ENCODE results near the gene PEX6. TPM values are rescaled to one million over a fixed set of nuclear protein-coding genes. Genes with fewer than 3 reads are reported as not detected.
"Not testable (repeated sequence)": the region's sequence is repeated elsewhere in the genome, so short reads cannot be mapped to it uniquely, and the experiment has no call there.

The PEX6 gene
- total RNA-seq, 2 donors from 2014 or later, result 14.1 to 18.7 TPM

DNA sequence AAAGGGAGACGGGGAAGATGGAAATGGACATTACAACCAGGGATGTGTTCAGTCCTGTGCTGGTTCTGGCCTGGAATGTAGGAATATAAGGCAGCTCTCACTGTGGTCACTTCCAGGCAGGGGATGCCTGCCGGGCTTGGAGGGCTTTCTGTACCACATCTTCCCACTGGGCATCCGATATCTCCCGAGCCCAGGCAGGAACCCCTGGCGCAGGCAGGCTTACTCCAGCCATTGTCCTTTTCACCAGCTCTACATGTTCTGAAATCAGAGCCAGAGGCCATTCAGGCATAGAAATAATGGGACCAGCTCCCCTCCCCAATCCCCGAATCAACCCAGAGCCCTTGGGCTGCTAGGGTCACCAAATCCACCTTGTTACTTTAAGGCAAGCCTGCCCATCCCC, 33.4 kb upstream of the PEX6 start:
- Mint-ChIP-seq H3K27me3 (no peaks in the 10 kb centered on the region), H3K9me3 (no peaks in the 10 kb centered on the region), H3K4me1 (ENCODE audit: low read depth in 2 of 2) (peaks cover 43 to 46% of the 10 kb centered on the region in 2 donors), H3K36me3 (no peaks in the 10 kb centered on the region), H3K27ac (peak overlapping the region; percentile 94 to 95), H3K4me3 (peak overlapping the region; percentile 92)
- DNase-seq (ENCODE audit: low spot score) (no peak), ATAC-seq (no peak)

DNA sequence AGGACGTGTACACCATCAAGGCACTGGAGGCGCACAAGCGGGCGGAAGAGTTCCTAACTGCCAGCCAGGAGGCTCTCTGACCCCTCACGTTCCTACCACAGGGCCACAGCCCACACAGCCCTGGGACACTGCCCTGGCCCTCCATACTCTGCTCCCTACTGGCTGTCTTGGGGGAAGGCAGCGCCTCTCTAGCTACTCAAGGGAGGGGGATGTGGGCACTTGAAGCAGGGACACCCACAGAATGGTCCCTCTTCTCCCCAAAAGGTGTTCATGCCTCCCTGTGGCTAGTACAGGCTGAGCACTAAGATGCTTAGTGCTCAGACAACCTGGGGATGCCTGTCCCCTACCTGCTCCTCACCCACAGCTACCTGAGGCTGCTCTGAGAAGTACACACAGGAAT, 32.2 kb upstream of the PEX6 start:
- H3K4me1 Mint-ChIP-seq (ENCODE audit: low read depth in 2 of 2), result peaks cover 42 to 45% of the 10 kb centered on the region in 2 donors
- no peak overlapping the region for H3K4me3 Mint-ChIP-seq
- H3K27me3 Mint-ChIP-seq, result no peaks in the 10 kb centered on the region
- DNase-seq (ENCODE audit: low spot score) (no peak), ATAC-seq (no peak)
- no peaks in the 10 kb centered on the region for H3K36me3 Mint-ChIP-seq
- no peaks in the 10 kb centered on the region for H3K9me3 Mint-ChIP-seq
- peak overlapping the region in 1 of 2 donors; percentile 94 for H3K27ac Mint-ChIP-seq

DNA sequence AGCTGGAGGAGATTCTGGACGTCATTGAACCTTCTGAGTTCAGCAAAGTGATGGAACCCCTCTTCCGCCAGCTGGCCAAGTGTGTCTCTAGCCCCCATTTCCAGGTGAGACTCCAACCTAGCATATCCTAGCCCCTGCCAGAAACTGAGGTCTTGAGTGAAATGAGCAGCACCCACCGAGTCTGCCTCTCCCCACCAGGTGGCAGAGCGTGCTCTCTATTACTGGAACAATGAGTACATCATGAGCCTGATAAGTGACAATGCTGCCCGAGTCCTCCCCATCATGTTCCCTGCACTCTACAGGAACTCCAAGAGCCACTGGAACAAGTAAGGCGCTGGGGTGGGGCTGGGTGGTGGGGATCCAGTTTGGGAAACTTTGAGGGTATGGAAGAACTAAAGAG, 30.1 kb upstream of the PEX6 start:
- Mint-ChIP-seq H3K27me3 (no peaks in the 10 kb centered on the region), H3K36me3 (no peaks in the 10 kb centered on the region), H3K4me3 (no peak overlapping the region), H3K27ac (no peak overlapping the region), H3K4me1 (ENCODE audit: low read depth in 2 of 2) (peaks cover 29 to 35% of the 10 kb centered on the region in 2 donors), H3K9me3 (no peaks in the 10 kb centered on the region)
- ATAC-seq (no peak), DNase-seq (ENCODE audit: low spot score) (no peak)

DNA sequence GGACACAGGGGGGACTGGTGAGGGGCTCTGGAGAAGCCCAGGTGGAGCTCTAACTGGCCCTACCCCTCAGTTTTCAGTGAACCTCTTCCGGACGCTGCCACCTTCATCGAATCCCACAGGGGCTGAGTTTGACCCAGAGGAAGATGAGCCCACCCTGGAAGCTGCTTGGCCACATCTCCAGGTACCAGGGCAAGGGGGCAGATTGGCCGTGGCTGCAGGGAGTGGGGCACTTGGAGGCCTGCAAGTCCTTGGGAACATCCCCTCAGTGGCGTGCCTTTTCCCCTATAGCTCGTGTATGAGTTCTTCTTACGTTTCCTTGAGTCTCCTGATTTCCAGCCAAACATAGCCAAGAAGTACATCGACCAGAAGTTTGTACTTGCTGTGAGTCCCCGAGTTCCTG, 28.1 kb upstream of the PEX6 start:
- Mint-ChIP-seq H3K4me1 (ENCODE audit: low read depth in 2 of 2) (peaks cover 9 to 16% of the 10 kb centered on the region in 2 donors), H3K4me3 (no peak overlapping the region), H3K27me3 (no peaks in the 10 kb centered on the region), H3K9me3 (no peaks in the 10 kb centered on the region), H3K27ac (no peak overlapping the region), H3K36me3 (no peaks in the 10 kb centered on the region)
- DNase-seq (ENCODE audit: low spot score) (no peak), ATAC-seq (no peak)

DNA sequence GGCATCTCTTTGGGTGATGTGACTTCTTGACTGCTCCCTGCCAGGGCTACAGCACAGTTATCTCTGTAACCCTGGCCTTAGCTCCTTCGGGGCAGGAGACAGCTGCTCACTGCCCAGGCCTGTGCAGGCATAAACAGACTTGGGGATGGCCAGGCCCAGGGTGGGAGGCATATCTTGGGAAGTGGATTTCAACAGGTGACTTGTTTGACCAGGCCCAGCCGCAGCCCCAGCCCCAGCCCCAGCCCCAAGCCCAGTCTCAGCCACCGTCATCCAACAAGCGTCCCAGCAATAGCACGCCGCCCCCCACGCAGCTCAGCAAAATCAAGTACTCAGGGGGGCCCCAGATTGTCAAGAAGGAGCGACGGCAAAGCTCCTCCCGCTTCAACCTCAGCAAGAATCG, 27.3 kb upstream of the PEX6 start:
- no peak overlapping the region for H3K4me3 Mint-ChIP-seq
- ATAC-seq, result no peak
- H3K36me3 Mint-ChIP-seq, result no peaks in the 10 kb centered on the region
- H3K9me3 Mint-ChIP-seq, result no peaks in the 10 kb centered on the region
- no peak overlapping the region for H3K27ac Mint-ChIP-seq
- no peaks in the 10 kb centered on the region for H3K27me3 Mint-ChIP-seq
- peaks cover 0 to 9% of the 10 kb centered on the region in 2 donors for H3K4me1 Mint-ChIP-seq (ENCODE audit: low read depth in 2 of 2)
- no peak for DNase-seq (ENCODE audit: low spot score)

DNA sequence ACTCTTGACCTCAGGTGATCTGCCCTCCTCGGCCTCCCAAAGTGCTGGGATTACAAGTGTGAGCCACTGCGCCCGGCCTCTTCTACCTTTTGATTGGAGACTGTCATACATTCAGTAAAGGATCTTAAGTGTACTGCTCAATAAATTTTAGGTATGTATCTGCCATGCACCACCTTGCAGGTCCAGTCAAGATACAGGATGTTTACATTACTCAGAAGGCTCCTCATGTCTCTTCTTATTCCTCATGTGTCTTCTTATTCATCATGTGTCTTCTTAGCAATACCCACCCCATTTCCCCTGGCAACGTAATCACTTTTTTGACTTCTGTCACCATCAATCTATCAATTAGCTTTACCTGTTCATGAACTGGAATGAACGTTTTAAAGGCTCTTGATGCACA, 26.9 kb upstream of the PEX6 start:
- no peak overlapping the region for H3K4me3 Mint-ChIP-seq
- no peak for ATAC-seq

DNA sequence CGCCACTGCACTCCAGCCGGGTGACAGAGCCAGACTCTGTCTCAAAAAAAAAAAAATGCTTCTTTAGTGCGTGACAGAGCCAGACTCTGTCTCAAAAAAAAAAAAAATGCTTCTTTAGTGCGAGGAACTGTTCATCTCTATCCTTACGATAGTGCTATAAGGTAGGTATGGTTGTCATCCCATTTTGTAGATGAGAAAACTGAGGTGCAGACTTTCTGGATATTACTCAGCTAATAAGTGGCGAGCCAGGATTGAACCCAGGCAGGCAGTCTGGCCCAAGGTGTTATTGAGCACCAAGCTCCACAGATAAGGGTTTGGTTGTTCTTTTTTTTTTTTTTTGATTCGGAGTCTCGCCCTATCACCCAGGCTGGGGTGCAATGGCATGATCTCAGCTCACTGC, 22.9 kb upstream of the PEX6 start:
- no peak for DNase-seq (ENCODE audit: low spot score)
- no peak overlapping the region for H3K4me3 Mint-ChIP-seq
- no peak for ATAC-seq
- H3K4me1 Mint-ChIP-seq (ENCODE audit: low read depth in 2 of 2), result peaks cover 0 to 9% of the 10 kb centered on the region in 2 donors
- no peaks in the 10 kb centered on the region for H3K36me3 Mint-ChIP-seq
- no peaks in the 10 kb centered on the region for H3K27me3 Mint-ChIP-seq
- H3K27ac Mint-ChIP-seq, result no peak overlapping the region
- H3K9me3 Mint-ChIP-seq, result no peaks in the 10 kb centered on the region

More for the DNA sequence above, 26.9 kb upstream of the PEX6 start:
- no peaks in the 10 kb centered on the region for H3K9me3 Mint-ChIP-seq
- no peaks in the 10 kb centered on the region for H3K27me3 Mint-ChIP-seq
- H3K36me3 Mint-ChIP-seq, result no peaks in the 10 kb centered on the region
- peaks cover 0 to 10% of the 10 kb centered on the region in 2 donors for H3K4me1 Mint-ChIP-seq (ENCODE audit: low read depth in 2 of 2)
- DNase-seq (ENCODE audit: low spot score), result no peak
- no peak overlapping the region for H3K27ac Mint-ChIP-seq

DNA sequence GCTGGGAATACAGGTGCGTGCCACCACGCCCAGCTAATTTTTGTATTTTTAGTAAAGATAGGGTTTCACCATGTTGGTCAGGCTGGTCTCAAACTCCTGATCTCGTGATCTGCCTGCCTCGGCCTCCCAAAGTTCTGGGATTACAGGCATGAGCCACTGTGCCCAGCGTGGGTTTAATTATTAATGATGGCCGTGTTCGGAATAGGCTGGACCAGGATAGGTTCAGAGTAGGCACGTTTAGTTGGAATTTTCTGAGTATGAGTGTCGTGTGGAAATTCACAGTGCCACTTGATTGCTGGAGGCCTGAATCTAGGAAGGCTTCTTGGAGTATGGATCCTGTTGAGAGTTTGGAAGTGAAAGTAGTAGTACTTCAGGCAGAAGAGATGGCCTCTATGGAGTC, 19.2 kb upstream of the PEX6 start:
- not testable (repeated sequence) for H3K36me3 Mint-ChIP-seq; H3K27me3 Mint-ChIP-seq; H3K4me3 Mint-ChIP-seq; H3K27ac Mint-ChIP-seq; ATAC-seq; DNase-seq (ENCODE audit: low spot score); H3K9me3 Mint-ChIP-seq; H3K4me1 Mint-ChIP-seq (ENCODE audit: low read depth in 2 of 2)

DNA sequence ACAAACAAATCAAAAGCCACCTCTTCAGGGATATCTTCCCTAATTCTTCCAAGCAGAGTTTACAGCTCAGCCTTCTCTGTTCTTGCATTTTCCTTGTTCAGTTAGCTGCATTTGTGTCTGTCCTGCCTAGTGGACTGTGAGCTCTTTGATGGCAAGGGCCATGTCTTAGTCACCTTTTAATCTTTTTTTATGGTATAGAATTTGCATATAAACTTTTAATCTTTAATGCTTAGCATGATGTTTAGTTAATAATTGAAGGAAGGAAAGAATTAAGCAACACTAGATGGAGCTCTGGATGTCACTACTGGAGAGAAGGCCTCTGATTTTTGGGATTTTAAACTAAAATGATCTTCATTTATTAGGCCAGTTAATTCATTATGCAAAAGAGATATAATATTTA, 17.5 kb upstream of the PEX6 start:
- no peak overlapping the region for H3K4me3 Mint-ChIP-seq
- H3K27me3 Mint-ChIP-seq, result no peaks in the 10 kb centered on the region
- peaks cover 4% of the 10 kb centered on the region for H3K36me3 Mint-ChIP-seq
- no peak for DNase-seq (ENCODE audit: low spot score)
- peaks cover 0 to 6% of the 10 kb centered on the region in 2 donors for H3K4me1 Mint-ChIP-seq (ENCODE audit: low read depth in 2 of 2)
- H3K27ac Mint-ChIP-seq, result no peak overlapping the region
- no peaks in the 10 kb centered on the region for H3K9me3 Mint-ChIP-seq
- no peak for ATAC-seq

DNA sequence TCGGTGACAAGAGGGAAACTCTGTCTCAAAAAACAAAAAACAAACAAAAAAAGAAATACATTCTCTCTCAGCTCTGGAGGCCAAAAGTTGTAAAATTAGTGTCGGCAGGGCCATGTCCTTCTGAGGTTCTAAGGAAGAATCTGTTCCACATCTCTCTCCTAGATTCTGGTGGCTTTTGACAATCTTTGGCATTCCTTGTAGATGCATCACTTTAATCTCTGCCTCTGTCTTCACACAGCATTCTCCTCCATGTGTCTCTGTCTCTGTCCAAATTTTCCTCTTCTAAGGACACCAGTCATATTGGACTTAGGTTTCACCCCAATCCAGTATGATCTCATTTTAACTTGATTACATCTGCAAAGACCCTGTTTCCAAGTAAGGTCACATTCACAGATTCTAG, 14.5 kb upstream of the PEX6 start:
- no peaks in the 10 kb centered on the region for H3K9me3 Mint-ChIP-seq
- peaks cover 4% of the 10 kb centered on the region for H3K36me3 Mint-ChIP-seq
- no peak overlapping the region for H3K27ac Mint-ChIP-seq
- peaks cover 2 to 9% of the 10 kb centered on the region in 2 donors for H3K4me1 Mint-ChIP-seq (ENCODE audit: low read depth in 2 of 2)
- no peak for ATAC-seq
- DNase-seq (ENCODE audit: low spot score), result no peak
- no peak overlapping the region for H3K4me3 Mint-ChIP-seq
- no peaks in the 10 kb centered on the region for H3K27me3 Mint-ChIP-seq

DNA sequence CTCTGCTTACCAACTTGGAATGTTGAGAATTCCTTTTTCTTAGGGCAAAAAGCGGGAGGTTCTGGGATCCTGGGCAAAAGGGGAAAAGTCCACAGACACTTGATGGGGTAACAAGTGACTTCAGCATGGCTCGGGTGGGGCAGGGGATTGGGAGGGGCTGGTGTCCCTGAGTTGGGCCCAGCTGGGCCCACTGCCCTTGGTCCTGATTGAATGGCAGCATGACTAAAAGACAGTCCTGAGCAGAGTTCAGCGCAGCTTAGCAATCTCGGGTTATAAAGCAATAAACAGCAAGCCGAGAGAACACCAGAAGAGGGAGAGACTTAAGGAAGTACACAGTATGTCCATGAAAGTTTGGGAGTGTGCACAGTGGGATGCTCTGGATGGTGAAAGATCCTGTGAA, 10.9 kb upstream of the PEX6 start:
- Mint-ChIP-seq H3K9me3 (no peaks in the 10 kb centered on the region), H3K27me3 (no peaks in the 10 kb centered on the region), H3K4me3 (no peak overlapping the region), H3K36me3 (peaks cover 8% of the 10 kb centered on the region), H3K4me1 (ENCODE audit: low read depth in 2 of 2) (peaks cover 33 to 38% of the 10 kb centered on the region in 2 donors), H3K27ac (no peak overlapping the region)
- DNase-seq (ENCODE audit: low spot score), result no peak
- ATAC-seq, result no peak

DNA sequence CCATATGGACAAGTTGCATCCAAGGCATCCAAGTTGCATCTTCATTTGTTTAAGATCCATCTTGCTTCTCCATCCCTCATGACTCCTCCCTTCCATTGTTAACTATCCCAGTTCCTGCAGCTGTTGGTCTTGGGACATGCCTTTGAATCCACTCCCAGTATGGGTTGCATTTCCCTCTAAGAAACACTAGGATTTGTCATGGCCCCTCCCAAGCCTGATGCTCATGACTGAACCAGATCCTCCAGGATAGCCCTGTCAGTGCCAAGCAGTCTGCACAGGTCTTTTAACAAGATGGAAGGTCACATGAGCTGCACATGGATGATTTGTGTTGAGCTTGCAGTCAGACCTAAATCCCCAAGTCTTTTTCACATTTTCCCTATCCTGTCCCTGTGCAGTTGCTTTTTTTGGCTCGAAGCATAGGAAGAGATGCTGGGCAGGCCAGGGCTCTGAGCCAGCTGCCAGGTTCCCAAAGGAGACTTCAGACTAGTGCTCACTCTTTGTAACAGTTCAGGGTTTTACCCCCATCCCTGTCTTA, 9.6 kb upstream of the PEX6 start:
- ATAC-seq, result no peak
- H3K4me1 Mint-ChIP-seq (ENCODE audit: low read depth in 2 of 2), result peaks cover 41 to 43% of the 10 kb centered on the region in 2 donors
- H3K27ac Mint-ChIP-seq, result no peak overlapping the region
- peaks cover 5% of the 10 kb centered on the region for H3K36me3 Mint-ChIP-seq
- no peaks in the 10 kb centered on the region for H3K9me3 Mint-ChIP-seq
- no peak for DNase-seq (ENCODE audit: low spot score)
- H3K4me3 Mint-ChIP-seq, result no peak overlapping the region
- H3K27me3 Mint-ChIP-seq, result no peaks in the 10 kb centered on the region

DNA sequence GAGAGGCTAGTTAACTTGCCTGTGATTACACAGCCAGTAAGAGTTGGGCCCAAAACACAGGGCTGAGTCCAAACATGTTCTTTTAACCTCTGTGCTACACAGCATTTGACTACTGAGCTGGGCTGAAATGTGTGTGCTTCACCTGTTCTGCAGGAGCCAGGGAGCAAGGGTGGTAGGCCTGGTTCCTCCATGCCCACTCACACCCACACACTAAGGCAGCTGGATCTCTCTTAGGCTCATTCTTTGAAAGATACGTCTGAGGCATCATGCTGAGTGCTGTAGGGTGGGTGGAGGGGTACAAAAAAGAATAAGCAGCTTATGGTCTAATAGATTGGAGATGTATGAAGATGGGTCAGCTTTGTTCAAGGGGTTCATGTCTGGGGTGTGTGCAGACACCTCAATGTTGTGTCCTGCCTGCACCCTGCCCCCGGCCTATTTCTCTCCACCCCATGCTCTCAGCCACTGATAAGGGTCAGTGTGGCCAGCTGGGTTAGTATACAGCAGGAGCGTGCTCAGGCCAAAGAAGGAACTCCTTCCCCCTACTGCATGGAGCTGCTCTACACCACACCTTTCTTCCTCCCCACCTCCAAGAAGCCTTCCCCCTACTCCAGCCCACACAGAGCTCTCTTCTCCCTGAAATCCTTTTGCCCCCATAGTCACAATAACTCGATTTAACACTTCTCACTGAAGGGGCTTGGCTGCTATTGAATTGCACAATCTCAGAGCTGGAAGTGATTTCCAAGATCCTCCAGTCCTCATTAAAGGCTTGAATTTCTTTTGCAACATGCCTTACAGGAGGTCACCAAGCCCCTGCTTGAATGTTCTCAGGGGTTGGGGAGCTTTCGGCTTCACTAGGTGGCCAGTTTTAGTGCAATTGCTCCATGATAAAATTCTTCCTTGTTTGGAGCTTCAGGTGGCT, 8.8 kb upstream of the PEX6 start:
- H3K36me3 Mint-ChIP-seq, result peaks cover 4% of the 10 kb centered on the region
- no peaks in the 10 kb centered on the region for H3K9me3 Mint-ChIP-seq
- peak overlapping the region in 1 of 2 donors; percentile 38 for H3K27ac Mint-ChIP-seq
- H3K27me3 Mint-ChIP-seq, result no peaks in the 10 kb centered on the region
- H3K4me3 Mint-ChIP-seq, result no peak overlapping the region
- ATAC-seq (no peak), DNase-seq (ENCODE audit: low spot score) (no peak)
- H3K4me1 Mint-ChIP-seq (ENCODE audit: low read depth in 2 of 2), result peaks cover 41% of the 10 kb centered on the region in 2 donors

DNA sequence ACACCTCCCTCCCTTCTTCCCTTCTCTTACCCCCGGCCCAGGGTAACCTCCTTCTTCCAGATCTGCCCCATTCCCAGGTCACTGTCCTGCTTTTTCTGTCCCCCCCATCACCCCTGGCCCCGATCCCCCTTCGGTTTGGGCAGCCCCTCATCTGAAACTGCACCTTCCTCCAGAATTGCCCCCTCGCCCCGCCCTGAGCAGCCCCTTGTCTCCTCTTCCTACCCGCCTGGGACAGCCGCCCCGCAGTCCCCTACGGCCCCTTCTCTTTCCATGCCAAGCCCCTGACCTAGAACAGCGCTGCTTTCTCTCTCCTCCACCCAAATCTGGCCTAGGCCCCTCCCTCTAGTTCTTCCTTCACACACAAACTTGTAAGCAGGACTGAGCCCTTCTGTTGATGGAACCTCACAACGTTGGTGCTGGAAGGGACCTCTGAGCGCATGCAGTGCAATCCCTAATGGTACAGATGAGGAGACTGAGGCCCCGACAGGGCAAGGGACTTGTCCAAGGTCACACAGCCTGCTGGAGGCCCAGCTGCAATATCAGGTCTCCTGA, 6.0 kb upstream of the PEX6 start:
- Mint-ChIP-seq H3K36me3 (peaks cover 4% of the 10 kb centered on the region), H3K27me3 (no peaks in the 10 kb centered on the region), H3K4me1 (ENCODE audit: low read depth in 2 of 2) (peaks cover 42 to 43% of the 10 kb centered on the region in 2 donors), H3K27ac (peak overlapping the region; percentile 59 to 91), H3K9me3 (no peaks in the 10 kb centered on the region), H3K4me3 (peak overlapping the region; percentile 92)
- ATAC-seq (no peak), DNase-seq (ENCODE audit: low spot score) (no peak)
